Body of pancreas (tissue), 4 donors: Measurements from ENCODE around the gene TMA7.

Experiments used
- CTCF ChIP-seq, 7 experiments: fragments of 450-650 bp in 4 of 7; fragments of 200-600 bp in 3 of 7; sonication (generic) in 3 of 7; IDR thresholded peaks; one replicate each; pipeline ENCODE4 v1.5.1; 2016 to 2019; ENCODE audit warnings: antibody characterized with exemption in 7 of 7
- POLR2A ChIP-seq, 3 donors: fragments of 450-650 bp; IDR thresholded peaks; one replicate each; pipeline ENCODE4 v1.6.1; 2016; ENCODE audit warnings: antibody characterized with exemption in 3 of 3, mild to moderate bottlenecking in 2 of 3

- no peak for TF ChIP-seq POLR2A (IDR thresholded peaks at IDR 0.05)
- no peak for TF ChIP-seq CTCF (IDR thresholded peaks at IDR 0.05)
Observed at GRCh38 chr3:48492461-48493202, 52.6 kb downstream of the TMA7 start.
